Neural crest cell (in vitro differentiated cells): Measurements from ENCODE around the gene MBOAT7. TPM values are rescaled to one million over a fixed set of nuclear protein-coding genes. Genes with fewer than 3 reads are reported as not detected.
"Not testable (repeated sequence)": the region's sequence is repeated elsewhere in the genome, so short reads cannot be mapped to it uniquely, and the experiment has no call there.

ENCODE experiments used
- DNase-seq: peaks from one replicate; pipeline ENCODE4 v3.0.0; 2021; ENCODE audit warnings: low read depth, mixed read lengths, low spot score
- H3K27ac Mint-ChIP-seq: one replicate; pipeline ENCODE4 v1.8.0; 2021; ENCODE audit warnings: mild to moderate bottlenecking, mixed read lengths; ENCODE audit not compliant: unreplicated experiment
- H3K27me3 Mint-ChIP-seq: 2 replicates; pipeline ENCODE4 v1.8.0; 2021; ENCODE audit warnings: low read depth, mild to moderate bottlenecking, mixed read lengths
- H3K36me3 Mint-ChIP-seq: 2 replicates; pipeline ENCODE4 v1.8.0; 2021; ENCODE audit warnings: low read depth, mild to moderate bottlenecking, mixed read lengths
- H3K4me1 Mint-ChIP-seq: 2 replicates; pipeline ENCODE4 v1.8.0; 2021; ENCODE audit warnings: mixed read lengths
- H3K4me3 Mint-ChIP-seq: one replicate; pipeline ENCODE4 v1.8.0; 2021; ENCODE audit warnings: mild to moderate bottlenecking, mixed read lengths
- H3K9me3 Mint-ChIP-seq: 2 replicates; pipeline ENCODE4 v1.8.0; 2021; ENCODE audit warnings: mixed read lengths
- CTCF ChIP-seq: fragments of 200-600 bp; sonication (generic); conservative IDR thresholded peaks from 2 replicates; pipeline ENCODE4 v1.5.0; 2021; ENCODE audit warnings: antibody characterized with exemption, mild to moderate bottlenecking
- total RNA-seq: library from RNA; stranded (reverse); gene quantifications from 2 replicates; pipeline ENCODE4 v1.2.1, GENCODE V29; 2021

MBOAT7 gene
- total RNA-seq, 1 donor from 2014 or later, result 76.5 TPM

GRCh38 chr19:54208784-54209057, 19.3 kb upstream of the MBOAT7 start:
- peaks cover 42% of the 10 kb centered on the region for H3K36me3 Mint-ChIP-seq
- no peaks in the 10 kb centered on the region for H3K9me3 Mint-ChIP-seq
- H3K4me3 Mint-ChIP-seq, result peak overlapping the region; percentile 99
- TF ChIP-seq CTCF, result no peak
- H3K27ac Mint-ChIP-seq, result no peak overlapping the region
- peaks cover 53% of the 10 kb centered on the region for H3K4me1 Mint-ChIP-seq
- DNase-seq, result no peak
- peaks cover 21% of the 10 kb centered on the region for H3K27me3 Mint-ChIP-seq

GRCh38 chr19:54207983-54208783, 18.8 kb upstream of the MBOAT7 start:
- peaks cover 44% of the 10 kb centered on the region for H3K36me3 Mint-ChIP-seq
- DNase-seq, result no peak
- H3K27me3 Mint-ChIP-seq, result peaks cover 21% of the 10 kb centered on the region
- peaks cover 59% of the 10 kb centered on the region for H3K4me1 Mint-ChIP-seq
- no peak for TF ChIP-seq CTCF
- peak overlapping the region; percentile 99 for H3K4me3 Mint-ChIP-seq
- H3K9me3 Mint-ChIP-seq, result no peaks in the 10 kb centered on the region
- peak overlapping the region; percentile 57 for H3K27ac Mint-ChIP-seq

- peak overlapping the region; percentile 99 for H3K4me3 Mint-ChIP-seq
- no peak for DNase-seq
- H3K4me1 Mint-ChIP-seq, result peaks cover 64% of the 10 kb centered on the region
- TF ChIP-seq CTCF, result no peak
- H3K27ac Mint-ChIP-seq, result no peak overlapping the region
- peaks cover 48% of the 10 kb centered on the region for H3K36me3 Mint-ChIP-seq
- peaks cover 21% of the 10 kb centered on the region for H3K27me3 Mint-ChIP-seq
- H3K9me3 Mint-ChIP-seq, result no peaks in the 10 kb centered on the region
These were observed 18.2 kb upstream of the MBOAT7 start for GRCh38 chr19:54207676-54207982.

- H3K27ac Mint-ChIP-seq, H3K9me3 Mint-ChIP-seq, DNase-seq: not testable (repeated sequence)
- Mint-ChIP-seq H3K4me3 (peak overlapping the region; percentile 99), H3K4me1 (peaks cover 69% of the 10 kb centered on the region), H3K27me3 (peaks cover 21% of the 10 kb centered on the region), H3K36me3 (peaks cover 51% of the 10 kb centered on the region)
These were observed 17.8 kb upstream of the MBOAT7 start for GRCh38 chr19:54207193-54207592.

- H3K27me3 Mint-ChIP-seq, result peaks cover 21% of the 10 kb centered on the region
- no peak for DNase-seq
- H3K27ac Mint-ChIP-seq, result no peak overlapping the region
- peaks cover 53% of the 10 kb centered on the region for H3K36me3 Mint-ChIP-seq
- no peak for TF ChIP-seq CTCF
- H3K4me1 Mint-ChIP-seq, result peaks cover 73% of the 10 kb centered on the region
- H3K4me3 Mint-ChIP-seq, result peak overlapping the region; percentile 99
- no peaks in the 10 kb centered on the region for H3K9me3 Mint-ChIP-seq
These were observed 17.4 kb upstream of the MBOAT7 start for GRCh38 chr19:54206831-54207177.

GRCh38 chr19:54206030-54206830, 16.9 kb upstream of the MBOAT7 start:
- H3K9me3 Mint-ChIP-seq, result no peaks in the 10 kb centered on the region
- no peak for DNase-seq
- H3K4me1 Mint-ChIP-seq, result peaks cover 75% of the 10 kb centered on the region
- peaks cover 19% of the 10 kb centered on the region for H3K27me3 Mint-ChIP-seq
- peak overlapping the region; percentile 99 for H3K4me3 Mint-ChIP-seq
- no peak overlapping the region for H3K27ac Mint-ChIP-seq
- H3K36me3 Mint-ChIP-seq, result peaks cover 54% of the 10 kb centered on the region
- no peak for TF ChIP-seq CTCF
